ENCODE results near the gene DACH1.
"Not testable (repeated sequence)": the region's sequence is repeated elsewhere in the genome, so short reads cannot be mapped to it uniquely, and the experiment has no call there.

Gene DACH1

DNA sequence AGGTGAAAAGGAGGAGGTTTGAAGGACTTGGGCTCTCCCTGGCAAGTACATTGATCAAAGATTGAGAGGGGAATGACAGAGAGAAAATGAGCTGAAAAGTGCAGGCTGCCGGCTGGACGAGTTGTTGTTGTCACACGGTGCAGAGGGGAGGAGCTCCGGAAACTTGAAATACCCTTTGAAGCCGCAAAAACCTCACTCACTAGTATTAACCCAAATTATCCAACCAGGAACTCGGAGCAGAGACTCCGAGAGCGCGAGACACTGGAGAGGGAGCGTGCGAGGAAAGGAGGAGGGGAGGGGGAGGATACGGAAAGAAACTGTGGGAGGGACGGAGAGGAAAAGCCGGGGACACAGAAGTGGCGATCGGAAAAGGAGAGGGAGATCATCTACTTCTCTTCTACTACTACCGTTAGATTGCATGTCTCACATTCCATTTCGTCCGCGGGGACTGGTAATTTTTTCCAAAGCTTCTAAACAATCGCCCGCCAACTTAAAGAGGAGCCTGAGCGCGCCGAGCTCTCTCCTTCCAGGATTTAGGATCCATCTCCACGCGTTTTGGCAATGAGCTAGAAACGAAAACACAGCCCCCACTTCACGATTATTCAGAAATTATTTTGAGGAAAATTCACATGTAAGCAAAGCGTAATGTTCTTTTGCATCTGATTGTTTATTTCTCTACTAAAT lies at the start of gene DACH1:
TSS of gene DACH1 (minus strand) at position 74 of the 684 bp plus-strand sequence.
- DNase-seq (ENCODE audit: low read depth) = no peak

DNA sequence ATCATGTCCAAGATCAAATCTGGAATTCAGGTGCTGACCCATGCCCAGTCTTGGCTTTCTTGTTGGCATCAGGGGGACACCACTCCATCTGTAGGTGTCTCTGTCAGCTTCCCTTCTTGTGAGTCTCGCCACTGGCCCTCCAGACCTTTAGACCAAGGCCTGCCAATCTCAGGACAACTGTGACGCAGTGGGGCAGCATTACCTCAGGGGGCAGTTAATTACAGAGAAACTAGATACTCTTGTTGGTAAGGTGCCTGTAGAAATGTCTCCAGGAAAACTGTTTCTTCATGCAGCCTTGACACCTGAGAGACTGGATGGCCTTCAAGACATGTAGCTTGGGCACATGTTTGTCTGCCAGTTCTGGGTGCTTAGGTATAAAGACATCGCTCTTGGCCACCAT lies 46.7 kb upstream of the DACH1 start:
- DNase-seq (ENCODE audit: low read depth) = no peak

DNA sequence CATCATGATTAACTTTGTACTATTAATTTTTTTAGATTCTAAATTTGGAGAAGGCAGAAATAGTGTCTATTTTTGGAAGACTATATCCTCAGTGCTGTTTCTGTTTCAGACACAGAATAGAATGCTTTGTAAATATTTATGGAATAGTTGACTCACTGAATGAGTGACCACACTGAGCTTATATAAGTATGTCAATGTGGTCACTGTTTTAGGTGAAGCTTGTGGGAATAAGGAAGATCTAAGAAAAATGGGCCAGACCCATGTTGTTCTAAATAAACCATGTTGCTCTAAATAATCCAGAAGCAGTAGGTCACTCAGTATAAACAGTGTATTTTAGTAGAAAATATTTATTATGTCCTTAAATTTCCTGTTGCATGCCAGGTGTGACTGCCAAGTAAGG lies 45.5 kb upstream of the DACH1 start:
- no peak for DNase-seq (ENCODE audit: low read depth)

DNA sequence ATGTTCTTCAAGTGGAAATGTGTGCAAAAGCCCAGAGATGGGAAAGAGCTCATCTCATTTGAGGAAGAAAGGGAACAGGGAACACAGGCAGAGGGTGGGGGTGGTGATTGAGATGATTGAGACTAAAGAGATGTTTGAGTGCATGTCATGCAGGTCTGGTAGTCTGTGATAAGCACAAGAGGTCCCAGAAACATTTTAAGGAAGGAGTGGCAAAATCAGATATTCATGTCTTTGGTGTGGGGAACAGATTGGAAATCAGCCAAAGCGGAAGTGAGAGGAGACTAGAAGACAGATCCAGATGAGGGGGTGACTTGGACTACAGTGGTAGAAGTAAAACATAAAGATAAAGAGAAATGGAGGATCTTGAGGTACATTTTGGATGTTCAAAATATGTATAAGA lies 39.4 kb upstream of the DACH1 start:
- DNase-seq (ENCODE audit: low read depth) = no peak

DNA sequence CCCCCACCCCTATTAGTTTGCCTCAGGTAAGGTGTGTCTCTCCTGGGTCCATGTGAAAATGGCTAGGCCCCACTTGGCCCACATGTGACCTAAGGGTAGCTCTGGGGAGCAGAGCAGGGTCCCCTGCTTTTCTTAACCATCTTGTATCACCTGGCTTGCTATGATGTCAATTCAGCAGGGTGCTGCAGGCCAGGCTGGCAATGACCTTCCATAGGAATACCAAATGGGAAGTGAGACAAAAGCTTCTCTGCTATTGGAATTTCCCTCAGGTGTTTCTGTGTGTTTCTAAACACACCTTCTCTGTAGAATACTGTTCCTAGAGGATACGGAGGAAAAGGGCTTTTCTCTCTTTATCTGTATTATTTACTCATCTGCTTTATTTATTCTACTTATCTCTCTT lies 35.7 kb upstream of the DACH1 start:
- no peak for DNase-seq (ENCODE audit: low read depth)

DNA sequence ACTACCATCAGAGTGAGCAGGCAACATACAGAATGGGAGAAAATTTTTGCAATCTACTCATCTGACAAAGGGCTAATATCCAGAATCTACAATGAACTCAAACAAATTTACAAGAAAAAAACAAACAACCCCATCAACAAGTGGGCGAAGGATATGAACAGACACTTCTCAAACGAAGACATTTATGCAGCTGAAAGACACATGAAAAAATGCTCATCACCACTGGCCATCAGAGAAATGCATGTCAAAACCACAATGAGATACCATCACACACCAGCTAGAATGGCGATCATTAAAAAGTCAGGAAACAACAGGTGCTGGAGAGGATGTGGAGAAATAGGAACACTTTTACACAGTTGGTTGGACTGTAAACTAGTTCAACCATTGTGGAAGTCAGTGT lies 26.5 kb upstream of the DACH1 start:
- DNase-seq (ENCODE audit: low read depth) = not testable (repeated sequence)

DNA sequence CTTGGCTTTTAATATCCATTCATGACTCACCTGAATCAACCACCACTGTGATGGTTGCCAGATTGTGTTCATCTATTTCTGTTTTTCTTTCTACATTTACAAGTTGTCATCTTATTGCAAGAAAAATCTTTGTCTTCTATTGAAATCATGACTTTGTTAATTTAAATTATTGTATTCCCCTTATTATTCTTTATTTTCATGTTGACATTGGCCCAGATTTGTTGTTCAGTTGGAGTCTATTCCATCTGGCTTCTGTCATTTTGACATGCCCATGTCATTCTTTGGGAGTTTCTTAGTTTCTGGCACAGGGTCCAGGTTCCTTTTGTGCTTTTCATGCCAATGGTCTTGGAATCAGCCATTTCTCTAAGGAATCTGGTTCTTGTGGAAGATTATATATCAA lies 19.9 kb upstream of the DACH1 start:
- DNase-seq (ENCODE audit: low read depth) = no peak

DNA sequence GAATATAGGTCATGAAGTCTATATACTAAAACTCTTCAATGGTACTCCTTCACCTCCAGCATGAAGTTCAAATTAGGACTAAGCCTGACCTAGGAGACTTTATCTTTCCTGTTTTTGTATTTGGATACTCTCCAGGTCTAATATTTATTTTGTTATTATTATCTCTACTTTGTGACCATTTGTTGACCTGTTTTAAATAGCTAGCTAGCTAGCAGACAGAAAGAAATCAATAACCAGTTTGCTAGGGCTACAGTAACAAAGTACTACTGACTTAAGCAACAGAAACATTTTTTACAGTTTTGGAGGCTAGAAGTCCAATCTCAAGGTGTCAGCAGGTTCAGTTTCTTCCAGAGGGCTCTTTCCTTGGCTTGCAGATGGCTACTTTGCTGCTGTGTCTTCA lies 15.1 kb upstream of the DACH1 start:
- DNase-seq (ENCODE audit: low read depth) = no peak

DNA sequence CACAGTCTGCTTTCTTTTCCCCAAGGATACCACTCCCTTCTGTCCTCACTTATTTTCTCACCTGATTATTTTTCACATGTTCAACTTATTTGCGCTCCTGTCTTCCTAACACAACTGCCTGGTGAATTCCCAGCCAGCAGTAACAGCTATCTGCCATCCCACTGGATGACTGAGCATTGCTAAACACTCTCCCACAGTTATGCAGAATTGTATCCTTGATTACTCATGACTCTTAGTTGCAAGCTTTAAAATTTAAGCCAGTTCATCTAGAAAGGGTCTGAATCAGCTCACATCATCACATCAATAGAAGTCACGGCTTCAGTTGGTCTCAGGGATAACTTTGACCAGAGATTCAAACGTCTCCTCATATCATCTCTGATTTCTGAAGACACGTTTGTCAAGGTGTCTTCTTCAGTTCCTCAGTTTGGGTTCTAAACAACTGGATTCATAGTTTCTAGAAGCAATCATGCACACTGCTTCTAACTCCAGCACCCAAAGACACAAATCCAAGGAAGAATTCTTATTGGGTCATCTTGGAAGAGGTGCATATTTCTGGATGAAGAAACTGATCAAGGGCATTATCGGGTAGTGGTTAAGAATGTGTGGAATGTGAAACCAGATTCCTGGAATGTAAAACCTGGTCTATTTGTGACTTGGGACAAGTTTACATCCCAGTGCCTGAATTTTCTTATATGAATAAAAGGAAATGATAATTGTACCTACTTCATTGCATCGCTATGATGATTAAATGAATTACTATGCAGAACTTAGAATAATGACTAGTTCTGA lies 13.9 kb upstream of the DACH1 start:
- no peak for DNase-seq (ENCODE audit: low read depth)

DNA sequence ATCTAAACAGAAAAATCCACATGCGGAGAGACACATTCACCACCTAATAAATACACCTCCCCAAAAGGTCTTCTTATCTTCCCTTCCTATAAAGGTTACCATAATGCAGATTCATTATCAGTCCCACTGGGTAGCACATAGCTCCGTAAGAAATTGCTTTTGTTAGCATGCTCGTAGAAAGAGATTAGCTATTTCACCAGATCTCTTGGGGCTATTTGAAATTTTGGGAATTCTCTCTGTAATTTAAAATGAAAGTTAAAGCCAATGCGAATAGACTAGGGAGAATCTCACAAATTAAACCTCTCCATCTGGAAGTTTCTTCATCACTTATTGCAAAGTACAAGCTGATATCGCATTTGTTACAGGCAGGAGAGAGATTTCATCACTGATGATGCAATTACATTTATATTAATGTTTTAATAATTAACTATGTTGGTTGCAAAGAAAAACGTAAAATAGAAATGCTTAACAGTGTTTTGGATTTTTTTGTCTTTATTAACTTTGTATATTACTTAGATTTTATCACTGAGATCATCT lies 12.9 kb upstream of the DACH1 start:
- no peak for DNase-seq (ENCODE audit: low read depth)

DNA sequence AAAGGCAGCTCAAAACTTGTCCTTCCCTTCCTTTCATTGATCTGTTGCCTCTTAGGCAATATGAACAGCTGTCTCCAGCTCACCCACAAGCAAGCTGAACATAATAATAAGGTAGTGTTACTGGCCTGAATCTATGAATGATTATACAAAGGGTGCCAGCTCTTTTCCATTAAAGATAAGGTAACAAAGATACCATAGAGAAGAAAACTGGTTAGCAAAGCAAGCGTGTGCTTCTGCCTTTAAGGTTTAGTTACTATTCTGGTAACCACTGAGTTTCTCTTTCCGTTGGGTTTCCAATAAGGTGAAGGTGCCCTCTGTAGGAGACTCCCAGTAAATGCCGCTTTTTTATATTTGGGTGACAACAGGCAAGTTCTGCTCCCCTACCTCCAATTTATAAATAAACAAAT lies 12.1 kb upstream of the DACH1 start:
- DNase-seq (ENCODE audit: low read depth) = no peak

DNA sequence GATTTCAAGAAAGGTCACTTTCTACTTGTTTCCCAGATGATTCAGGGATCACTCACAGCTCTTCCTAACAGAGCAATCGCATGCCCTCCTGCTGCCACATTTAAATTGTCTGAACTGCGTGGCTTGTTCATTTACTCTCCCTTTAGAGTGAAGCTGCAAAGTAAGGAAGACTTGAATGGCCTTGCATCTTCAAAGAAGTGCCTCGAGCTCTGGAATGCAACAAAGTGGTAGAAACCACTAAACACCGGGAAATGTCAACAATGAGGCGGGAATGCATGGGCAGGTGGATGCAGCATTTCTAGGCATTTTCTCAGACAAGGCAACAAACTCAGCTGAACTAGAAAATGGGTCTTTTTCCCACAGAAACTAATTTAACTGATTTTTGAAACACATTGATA lies 10.3 kb upstream of the DACH1 start:
- no peak for DNase-seq (ENCODE audit: low read depth)

DNA sequence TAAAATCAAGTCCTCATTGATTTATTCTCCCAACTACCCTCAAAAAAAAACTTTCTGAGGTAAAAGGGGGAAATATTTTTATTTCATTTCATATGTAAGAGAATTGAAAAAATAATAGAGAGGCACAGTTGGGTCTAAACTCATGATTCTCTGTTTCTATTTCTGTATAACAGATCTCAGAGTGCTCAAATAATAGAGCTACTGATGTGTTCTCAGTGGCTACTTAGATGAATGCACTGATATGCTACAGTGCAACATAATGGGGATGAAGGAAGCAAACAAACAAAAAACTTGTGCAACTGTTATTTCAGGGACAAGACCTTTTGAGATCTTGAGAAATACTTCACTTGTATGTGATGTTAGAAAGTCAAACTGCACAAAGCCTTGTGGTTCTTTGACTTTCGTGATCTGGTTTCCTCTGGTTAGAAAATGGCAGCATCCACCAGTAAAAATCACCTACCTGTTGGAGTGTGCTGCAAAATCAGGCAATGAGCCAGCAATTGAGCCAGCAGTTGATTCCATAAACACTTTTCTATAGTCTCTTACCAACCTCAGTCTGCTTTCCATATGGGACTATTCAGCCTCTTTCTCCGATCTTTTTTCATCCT lies 9.7 kb upstream of the DACH1 start:
- no peak for DNase-seq (ENCODE audit: low read depth)

DNA sequence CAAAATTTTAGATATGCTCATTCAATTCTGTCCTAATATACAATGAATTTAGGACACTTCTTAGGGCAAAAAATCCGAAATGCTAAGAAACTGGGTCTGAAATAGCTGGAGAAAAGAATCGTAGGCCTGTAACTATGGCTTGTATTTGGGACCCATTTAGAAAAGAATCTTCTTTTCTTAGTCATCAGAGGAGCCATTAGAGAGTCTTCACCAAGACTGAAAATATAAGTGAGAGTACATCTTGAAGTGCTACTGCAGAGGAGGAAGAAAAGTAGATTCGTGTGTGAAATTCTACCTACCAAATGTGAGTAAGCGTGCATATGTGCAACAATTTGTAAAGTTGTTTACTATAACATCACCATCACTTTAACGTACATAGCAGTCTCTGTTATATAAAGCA lies 8.8 kb upstream of the DACH1 start:
- DNase-seq (ENCODE audit: low read depth) = no peak

DNA sequence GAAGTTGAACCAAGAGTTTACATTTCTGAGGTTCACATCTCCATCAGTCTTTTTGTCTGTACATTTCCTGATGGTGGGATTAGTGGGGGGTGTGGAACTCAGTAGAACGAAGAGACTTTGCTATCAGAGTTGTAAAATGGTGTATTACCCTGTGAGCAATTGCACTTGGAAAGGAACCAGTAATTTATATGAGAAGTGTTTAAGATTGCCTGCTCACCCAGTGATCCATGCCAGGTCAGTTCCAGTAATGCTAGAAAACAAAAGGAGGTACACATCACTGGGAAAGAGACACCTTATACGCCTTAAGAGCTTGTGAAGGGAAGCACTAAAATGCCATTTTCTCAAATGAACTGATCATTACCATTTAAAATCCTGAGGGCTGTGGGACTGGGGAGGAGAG lies 7.5 kb upstream of the DACH1 start:
- no peak for DNase-seq (ENCODE audit: low read depth)

DNA sequence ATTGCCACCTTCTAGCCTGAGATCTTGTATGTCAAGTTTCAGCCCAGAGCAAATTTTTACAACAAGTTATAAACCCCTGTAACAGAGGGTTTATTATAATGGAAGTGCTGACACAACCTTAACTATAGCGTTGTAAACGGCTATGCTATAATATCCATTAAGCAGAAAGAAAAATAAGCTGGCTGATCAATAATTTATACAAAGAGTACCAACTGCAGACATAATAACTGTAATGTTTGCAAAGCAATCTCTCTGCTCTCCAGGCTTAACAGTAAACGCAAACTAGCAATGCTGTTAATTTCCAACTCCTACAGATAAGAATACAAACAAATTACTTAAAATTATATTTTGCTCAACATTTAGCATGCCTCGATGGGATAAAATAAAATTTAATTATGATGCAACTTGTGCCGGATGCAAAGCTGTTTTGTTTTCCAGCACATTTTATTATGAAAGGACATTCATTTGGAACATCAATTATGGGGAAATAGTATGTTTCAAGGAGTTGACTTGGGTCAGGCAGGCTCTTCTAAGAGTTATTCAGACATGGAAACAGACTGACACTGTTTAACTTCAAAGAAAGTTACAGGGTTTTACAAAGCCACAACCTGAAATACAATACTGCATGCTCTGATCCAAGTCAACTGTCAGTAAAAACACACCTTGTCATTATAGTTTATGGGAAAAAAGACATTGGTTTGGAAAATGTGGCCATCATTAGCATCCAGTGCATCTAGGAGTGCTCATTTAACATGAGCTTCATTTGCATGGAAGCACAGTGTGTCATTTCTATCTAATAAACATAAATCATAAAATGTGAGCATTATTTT lies 6.6 kb upstream of the DACH1 start:
- DNase-seq (ENCODE audit: low read depth) = no peak

DNA sequence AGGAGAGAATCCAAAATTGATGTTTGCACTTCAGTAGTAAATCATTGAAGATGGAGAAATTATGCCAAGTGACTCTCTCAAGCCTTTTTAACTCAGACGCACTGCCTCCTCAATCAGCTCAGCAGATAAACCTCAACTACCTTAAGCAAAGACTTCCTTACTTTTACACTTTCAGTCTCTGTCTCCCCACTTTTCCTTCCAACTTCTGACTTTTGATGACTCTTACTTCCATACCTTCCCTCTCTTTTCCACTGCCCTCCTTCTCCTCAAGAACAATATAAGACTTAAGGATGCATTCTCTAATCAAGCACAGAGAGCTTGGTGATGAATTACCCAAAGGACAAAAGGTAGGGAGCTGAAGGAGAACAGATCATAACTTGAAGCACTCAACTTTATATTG lies 4.8 kb upstream of the DACH1 start:
- DNase-seq (ENCODE audit: low read depth) = no peak

DNA sequence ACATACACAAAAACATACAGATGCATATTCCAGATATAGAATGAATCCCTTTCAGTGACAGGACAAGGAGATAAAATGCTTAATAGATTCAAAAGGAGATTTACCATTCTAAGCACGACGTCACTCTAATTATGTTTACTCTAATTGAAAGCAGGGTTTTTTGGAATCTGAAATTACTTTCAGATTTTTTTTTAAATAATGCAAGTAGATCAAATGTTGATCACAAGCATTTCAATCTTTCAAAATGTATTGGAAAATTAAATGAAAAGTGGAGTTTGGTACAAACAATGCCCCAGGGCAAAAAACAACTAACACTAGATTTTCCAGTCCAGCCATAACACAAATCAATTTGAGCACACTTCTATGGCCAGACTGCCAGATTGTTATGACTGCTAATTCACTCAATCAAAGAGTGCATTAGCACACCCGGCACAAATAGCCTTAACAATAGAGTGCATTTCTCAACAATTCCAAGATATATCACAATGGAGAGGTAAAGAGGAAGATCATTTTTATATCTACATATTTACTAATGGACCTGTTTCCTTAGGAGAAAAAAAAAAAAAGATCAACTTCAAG lies 4.3 kb upstream of the DACH1 start:
- no peak for DNase-seq (ENCODE audit: low read depth)

DNA sequence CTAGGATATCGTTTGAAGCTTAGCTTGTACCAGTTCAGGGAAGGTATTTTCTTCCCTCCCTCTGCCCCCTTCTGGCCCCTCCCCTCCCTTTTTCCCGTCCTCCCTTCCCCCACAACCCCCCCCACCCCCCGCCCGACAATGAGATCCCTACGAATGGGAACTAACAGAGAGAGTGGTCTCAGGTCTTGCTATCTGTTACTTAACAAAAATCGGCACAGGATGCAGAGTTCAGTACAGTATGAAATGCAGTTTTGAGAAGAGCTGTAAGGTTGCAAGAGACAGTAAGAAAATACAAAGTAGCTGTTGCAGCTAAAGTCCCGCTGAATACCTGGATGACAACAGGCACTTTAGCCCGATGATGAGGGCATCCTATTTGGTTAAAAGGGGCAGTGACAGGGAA lies 3.1 kb upstream of the DACH1 start:
- no peak for DNase-seq (ENCODE audit: low read depth)

DNA sequence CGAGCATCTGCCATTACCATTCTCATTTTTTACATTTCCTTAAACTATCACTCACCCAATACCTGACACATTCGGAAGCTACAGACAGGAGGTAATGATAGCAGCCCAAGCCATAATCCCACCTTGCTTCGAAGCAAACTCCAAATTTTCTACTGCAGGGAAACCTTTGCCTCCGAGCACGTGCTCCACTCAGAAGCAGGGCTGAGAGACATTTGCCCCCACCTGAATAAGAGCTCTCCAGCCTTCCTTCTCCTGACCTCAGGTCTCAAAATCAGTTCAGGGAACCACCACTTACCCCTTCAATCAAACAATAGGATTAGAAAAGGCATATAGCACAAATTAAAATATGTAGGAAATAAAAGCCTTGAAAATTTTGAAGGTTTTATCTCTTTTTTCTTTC lies 2.3 kb upstream of the DACH1 start:
- DNase-seq (ENCODE audit: low read depth) = no peak

DNA sequence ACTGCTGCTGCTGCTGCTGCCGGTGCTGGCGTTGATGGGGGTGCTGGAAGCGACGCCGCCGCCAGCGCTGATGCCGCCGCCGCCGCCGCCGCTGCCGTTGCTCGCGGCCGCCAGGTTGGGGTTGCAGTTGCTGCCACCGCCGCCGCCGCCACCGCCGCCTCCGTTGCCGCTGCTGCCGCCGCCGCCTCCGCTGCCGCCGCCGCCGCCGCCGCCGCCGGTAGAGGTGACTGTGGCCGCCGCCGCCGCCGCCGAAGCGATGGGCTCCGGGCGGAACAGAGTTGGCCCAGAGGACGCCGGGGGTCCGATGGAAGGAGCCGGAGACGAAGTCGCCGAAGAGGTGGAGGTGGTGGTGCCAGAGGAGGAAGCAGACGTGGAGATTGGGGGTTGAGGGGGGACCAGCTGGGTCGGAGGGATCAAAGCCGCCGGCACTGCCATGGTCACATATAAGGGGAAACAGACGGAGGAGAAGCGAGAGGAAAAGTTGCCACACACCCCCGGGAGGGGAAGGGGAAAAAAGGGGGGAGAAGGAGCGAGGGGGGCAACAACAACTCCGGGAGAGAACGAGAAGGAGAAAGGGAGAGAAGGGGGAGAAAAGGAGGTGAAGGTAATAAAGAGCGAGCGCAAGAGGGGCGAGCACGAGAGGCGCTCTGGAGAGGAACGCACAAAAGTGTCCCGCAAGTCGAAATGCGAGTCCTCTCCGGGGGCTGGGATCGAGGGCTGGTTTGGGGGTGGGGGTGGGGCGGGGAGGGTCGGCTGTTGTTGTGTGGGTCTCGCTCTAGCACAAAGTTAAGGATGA lies 471 bp downstream of the DACH1 start:
- DNase-seq (ENCODE audit: low read depth) = no peak
